Thymus (tissue), 11 donors: ENCODE measurements around the gene CDC14B. TPM values are rescaled to one million over a fixed set of nuclear protein-coding genes. Genes with fewer than 3 reads are reported as not detected.
"Not testable (repeated sequence)": the region's sequence is repeated elsewhere in the genome, so short reads cannot be mapped to it uniquely, and the experiment has no call there.

Source experiments
- DNase-seq, 9 donors: peaks; one replicate each; pipeline ENCODE4 v3.0.0-alpha.2; 2013; ENCODE audit warnings: low spot score in 9 of 9, low read depth in 6 of 9, missing footprints in 1 of 9
- H3K27ac ChIP-seq, 2 donors: one replicate each; pipeline ENCODE4 v1.5.1; 2013; ENCODE audit warnings: control low read depth in 1 of 2, low read depth in 1 of 2, low read length in 1 of 2, mild to moderate bottlenecking in 1 of 2, moderate library complexity in 1 of 2
- H3K27me3 ChIP-seq, 2 donors: one replicate each; pipeline ENCODE4 v1.5.1; 2013; ENCODE audit warnings: low read length in 1 of 2; ENCODE audit not compliant: control insufficient read depth in 2 of 2, insufficient read depth in 1 of 2
- H3K36me3 ChIP-seq, 2 donors: one replicate each; pipeline ENCODE4 v1.5.1; 2013; ENCODE audit warnings: low read length in 1 of 2, mild to moderate bottlenecking in 1 of 2, moderate library complexity in 1 of 2; ENCODE audit not compliant: control insufficient read depth in 2 of 2, insufficient read depth in 2 of 2
- H3K4me1 ChIP-seq, 2 donors: one replicate each; pipeline ENCODE4 v1.5.1; 2013; ENCODE audit warnings: low read length in 2 of 2; ENCODE audit not compliant: control insufficient read depth in 2 of 2, insufficient read depth in 2 of 2
- H3K4me3 ChIP-seq, 2 donors: one replicate each; pipeline ENCODE4 v1.5.1; 2013; ENCODE audit warnings: low read length in 2 of 2, control low read depth in 1 of 2, mild to moderate bottlenecking in 1 of 2
- H3K9me3 ChIP-seq, 2 donors: one replicate each; pipeline ENCODE4 v1.5.1; 2013; ENCODE audit warnings: low read length in 1 of 2, mild to moderate bottlenecking in 1 of 2; ENCODE audit not compliant: control insufficient read depth in 2 of 2, insufficient read depth in 1 of 2
- WGBS: extraction: QIAGEN DNeasy Blood & Tissue Kit; methylation state at CpG from one replicate; pipeline ENCODE4 v1.1.7; 2013; 5-methylcytosine and 5-hydroxymethylcytosine counted together
- polyA plus RNA-seq: library from polyadenylated mRNA; stranded (reverse); fragments of 200-250 nt; gene quantifications from one replicate; pipeline ENCODE4 v1.2.3, GENCODE V29; 2013
- total RNA-seq: library from RNA; stranded (reverse); fragments of 120-200 nt; gene quantifications from one replicate; pipeline ENCODE4 v1.2.4, GENCODE V29; 2013
- donor health status: healthy.

The CDC14B gene
- total and polyA plus RNA-seq, 2 donors = 4.8 to 6.7 TPM

- no peaks in the 10 kb centered on the region for H3K27me3 ChIP-seq
- no peak overlapping the region for H3K4me3 ChIP-seq
- H3K36me3 ChIP-seq = no peaks in the 10 kb centered on the region
- WGBS = 95% methylated on average over 15 of the region's 15 CpGs
- no peaks in the 10 kb centered on the region for H3K9me3 ChIP-seq
- no peak overlapping the region for H3K27ac ChIP-seq
- H3K4me1 ChIP-seq = no peaks in the 10 kb centered on the region
- no peak for DNase-seq
Observed at GRCh38 chr9:96556701-96557461, 62.8 kb downstream of the CDC14B start.

GRCh38 chr9:96555567-96556386, 63.9 kb downstream of the CDC14B start:
- Histone ChIP-seq H3K4me1 (no peaks in the 10 kb centered on the region), H3K9me3 (no peaks in the 10 kb centered on the region), H3K4me3 (no peak overlapping the region), H3K27me3 (no peaks in the 10 kb centered on the region), H3K27ac (no peak overlapping the region), H3K36me3 (no peaks in the 10 kb centered on the region)
- DNase-seq = no peak
- WGBS = 51% methylated on average over 11 of the region's 11 CpGs

GRCh38 chr9:96554801-96555566, 64.7 kb downstream of the CDC14B start:
- no peak overlapping the region for H3K27ac ChIP-seq

GRCh38 chr9:96554326-96554725, 65.3 kb downstream of the CDC14B start:
- Histone ChIP-seq H3K4me1 (no peaks in the 10 kb centered on the region), H3K36me3 (no peaks in the 10 kb centered on the region), H3K27ac (no peak overlapping the region), H3K27me3 (no peaks in the 10 kb centered on the region), H3K9me3 (no peaks in the 10 kb centered on the region), H3K4me3 (no peak overlapping the region)
- WGBS = 63% methylated on average over 1 of the region's 1 CpG
- no peak for DNase-seq

More at GRCh38 chr9:96554801-96555566, 64.7 kb downstream of the CDC14B start:
- no peak for DNase-seq
- Histone ChIP-seq H3K9me3 (no peaks in the 10 kb centered on the region), H3K36me3 (no peaks in the 10 kb centered on the region), H3K4me1 (no peaks in the 10 kb centered on the region), H3K27me3 (no peaks in the 10 kb centered on the region), H3K4me3 (no peak overlapping the region)
- 97% methylated on average over 10 of the region's 10 CpGs for WGBS

GRCh38 chr9:96553070-96553469, 66.6 kb downstream of the CDC14B start:
- H3K9me3 ChIP-seq = no peaks in the 10 kb centered on the region
- H3K27ac ChIP-seq = no peak overlapping the region
- 96% methylated on average over 2 of the region's 2 CpGs for WGBS
- H3K4me1 ChIP-seq = no peaks in the 10 kb centered on the region
- no peak overlapping the region for H3K4me3 ChIP-seq
- no peak for DNase-seq
- H3K36me3 ChIP-seq = no peaks in the 10 kb centered on the region
- H3K27me3 ChIP-seq = no peaks in the 10 kb centered on the region

GRCh38 chr9:96551403-96551802, 68.2 kb downstream of the CDC14B start:
- WGBS = 91% methylated on average over 6 of the region's 6 CpGs
- no peak for DNase-seq
- Histone ChIP-seq H3K27me3 (no peaks in the 10 kb centered on the region), H3K36me3 (no peaks in the 10 kb centered on the region), H3K4me3 (no peak overlapping the region), H3K9me3 (no peaks in the 10 kb centered on the region), H3K27ac (no peak overlapping the region), H3K4me1 (no peaks in the 10 kb centered on the region)

- no peaks in the 10 kb centered on the region for H3K36me3 ChIP-seq
- H3K4me3 ChIP-seq = no peak overlapping the region
- H3K9me3 ChIP-seq = no peaks in the 10 kb centered on the region
- no peaks in the 10 kb centered on the region for H3K4me1 ChIP-seq
- DNase-seq = no peak
- H3K27ac ChIP-seq = no peak overlapping the region
- no peaks in the 10 kb centered on the region for H3K27me3 ChIP-seq
- 91% methylated on average over 4 of the region's 4 CpGs for WGBS
Observed at GRCh38 chr9:96550659-96551058, 69.0 kb downstream of the CDC14B start.

- not testable (repeated sequence) for DNase-seq, H3K4me3 ChIP-seq, H3K27ac ChIP-seq, H3K27me3 ChIP-seq, H3K36me3 ChIP-seq, H3K4me1 ChIP-seq, H3K9me3 ChIP-seq
- WGBS = 97% methylated on average over 15 of the region's 15 CpGs
Observed at GRCh38 chr9:96543131-96543530, 76.5 kb downstream of the CDC14B start.

- H3K4me3 ChIP-seq = no peak overlapping the region
- no peak overlapping the region for H3K27ac ChIP-seq
- DNase-seq = no peak
- H3K4me1 ChIP-seq = no peaks in the 10 kb centered on the region
- H3K27me3 ChIP-seq = no peaks in the 10 kb centered on the region
- H3K36me3 ChIP-seq = no peaks in the 10 kb centered on the region
- H3K9me3 ChIP-seq = no peaks in the 10 kb centered on the region
- 98% methylated on average over 3 of the region's 3 CpGs for WGBS
Observed at GRCh38 chr9:96540106-96540505, 79.5 kb downstream of the CDC14B start.
